AG08395 (cell line): Measurements from ENCODE around the gene EIF1.
"Not testable (repeated sequence)": the region's sequence is repeated elsewhere in the genome, so short reads cannot be mapped to it uniquely, and the experiment has no call there.

Experiments
- DNase-seq: peaks from one replicate; pipeline ENCODE4 v3.0.0; 2012; ENCODE audit warnings: mixed read lengths, low spot score

EIF1 gene

DNA sequence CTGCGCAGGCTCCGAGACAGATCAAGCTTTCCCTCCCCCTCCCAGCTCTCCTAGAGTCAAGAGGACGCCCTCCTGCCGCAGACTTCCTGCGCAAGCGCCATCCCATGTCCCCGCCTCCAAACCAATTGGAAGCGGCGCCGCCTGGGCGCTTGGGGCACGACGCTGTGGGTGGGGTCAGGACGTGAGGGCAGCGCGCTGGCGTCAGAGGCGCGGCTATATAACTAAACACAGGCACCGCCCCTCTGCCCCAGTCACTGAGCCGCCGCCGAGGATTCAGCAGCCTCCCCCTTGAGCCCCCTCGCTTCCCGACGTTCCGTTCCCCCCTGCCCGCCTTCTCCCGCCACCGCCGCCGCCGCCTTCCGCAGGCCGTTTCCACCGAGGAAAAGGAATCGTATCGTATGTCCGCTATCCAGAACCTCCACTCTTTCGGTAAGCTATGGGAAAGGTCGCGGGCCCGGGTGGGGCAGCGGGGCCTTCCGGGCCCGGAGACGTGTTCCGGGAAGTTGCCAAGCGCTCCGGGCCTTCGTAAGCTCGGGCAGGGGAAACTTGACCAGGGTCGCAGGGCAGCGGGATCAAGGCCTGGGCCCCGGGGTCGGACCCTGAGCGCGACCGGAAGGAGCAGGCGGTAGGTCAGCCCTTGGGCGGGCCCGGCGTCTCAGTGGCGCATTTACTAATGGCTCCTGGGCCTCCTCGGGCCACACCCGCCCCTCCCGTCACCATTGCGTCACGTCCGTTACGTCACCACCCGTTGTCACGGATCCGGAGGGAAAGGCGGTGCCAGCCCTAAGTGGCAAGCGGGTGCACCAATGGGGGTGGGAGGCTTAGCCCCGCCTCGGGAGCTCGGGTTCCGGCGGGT is at the start of gene EIF1:
Gene EIF1, plus strand, starts transcription at position 245 of the 856 bp plus-strand sequence. Its CDS starts 154 bp downstream, at position 399.
- DNase-seq: peak; percentile 98

DNA sequence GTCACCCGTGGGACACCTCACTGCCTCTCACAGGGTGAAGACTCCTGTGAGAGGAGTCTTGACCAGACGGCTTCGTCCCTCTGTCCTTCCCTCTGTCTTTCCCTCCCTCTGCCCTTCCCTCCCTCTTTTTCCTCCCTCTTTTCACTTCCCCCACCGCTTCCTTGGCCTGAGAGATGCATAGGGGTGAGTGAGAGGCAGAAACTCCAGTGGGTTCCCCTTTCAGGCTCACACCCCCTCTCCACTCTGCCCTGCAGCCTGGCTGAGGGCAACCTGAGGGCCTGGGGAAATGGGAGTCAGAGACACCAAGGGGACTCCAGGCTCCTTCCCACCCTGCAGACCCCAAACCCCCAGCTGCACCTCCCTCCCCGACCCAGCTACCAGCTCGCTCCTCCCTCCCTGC is 49.7 kb upstream of the EIF1 start:
- no peak for DNase-seq

DNA sequence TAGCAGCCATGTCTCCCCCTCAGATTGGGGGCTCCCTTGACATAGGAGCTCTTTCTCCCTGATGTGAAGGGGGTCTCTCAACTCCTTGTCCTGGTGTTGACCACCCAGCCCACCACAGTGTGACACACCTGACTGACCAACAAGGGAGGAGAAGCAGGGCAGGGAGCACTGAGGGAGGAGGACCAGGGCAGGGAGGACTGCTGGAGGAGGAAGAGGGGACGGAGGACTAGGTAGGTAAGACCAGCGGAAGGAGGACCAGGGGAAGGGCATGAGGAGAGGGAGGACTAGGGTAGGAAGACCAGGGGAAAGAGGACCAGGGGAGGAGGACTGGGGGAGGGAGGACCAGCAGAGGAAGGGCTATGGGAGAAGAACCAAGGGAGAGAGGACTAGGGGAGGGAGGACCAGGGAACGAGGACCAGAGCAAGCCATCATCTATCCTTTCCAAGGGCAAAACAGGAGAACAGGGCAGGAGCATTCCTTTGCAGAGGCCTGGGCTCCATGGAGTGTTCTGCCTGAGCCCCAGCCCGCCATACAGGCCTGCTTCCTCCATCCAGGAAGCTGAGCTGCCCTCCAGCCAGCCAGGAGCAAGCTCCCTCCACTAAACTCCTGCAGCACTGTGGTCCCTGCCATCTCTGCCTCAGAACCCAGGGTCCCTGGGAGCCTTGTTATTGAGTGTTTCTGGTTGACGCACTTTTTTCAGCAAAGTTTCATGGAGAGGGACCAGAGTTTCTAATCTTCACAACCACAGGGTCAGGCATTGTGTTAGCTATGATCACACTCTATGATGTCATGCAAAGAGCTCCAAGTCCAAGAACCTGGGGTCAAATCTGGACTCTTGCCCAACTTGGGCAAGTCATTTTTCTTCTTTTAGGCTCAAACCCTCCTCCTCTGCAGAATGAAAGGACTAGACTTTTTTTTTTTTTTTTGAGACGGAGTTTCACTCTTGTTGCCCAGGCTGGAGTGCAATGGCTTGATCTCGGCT is 48.9 kb upstream of the EIF1 start:
- DNase-seq: no peak

DNA sequence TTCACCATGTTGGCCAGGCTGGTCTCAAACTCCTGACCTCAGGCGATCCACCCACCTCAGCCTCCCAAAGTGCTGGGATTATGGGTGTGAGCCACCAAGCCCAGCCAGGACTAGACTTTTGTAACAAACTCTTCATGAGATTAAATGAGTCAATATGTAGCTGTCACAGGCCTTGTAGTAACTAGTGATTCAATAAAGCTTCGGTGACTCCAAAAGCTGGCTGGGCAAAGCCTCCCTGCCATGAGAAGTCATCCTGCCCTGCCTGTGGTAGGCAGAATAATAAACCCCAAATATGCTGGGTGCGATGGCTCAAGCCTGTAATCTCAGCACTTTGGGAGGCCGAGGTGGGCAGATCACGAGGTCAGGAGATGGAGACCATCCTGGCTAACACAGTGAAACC is 48.1 kb upstream of the EIF1 start:
- DNase-seq: not testable (repeated sequence)

DNA sequence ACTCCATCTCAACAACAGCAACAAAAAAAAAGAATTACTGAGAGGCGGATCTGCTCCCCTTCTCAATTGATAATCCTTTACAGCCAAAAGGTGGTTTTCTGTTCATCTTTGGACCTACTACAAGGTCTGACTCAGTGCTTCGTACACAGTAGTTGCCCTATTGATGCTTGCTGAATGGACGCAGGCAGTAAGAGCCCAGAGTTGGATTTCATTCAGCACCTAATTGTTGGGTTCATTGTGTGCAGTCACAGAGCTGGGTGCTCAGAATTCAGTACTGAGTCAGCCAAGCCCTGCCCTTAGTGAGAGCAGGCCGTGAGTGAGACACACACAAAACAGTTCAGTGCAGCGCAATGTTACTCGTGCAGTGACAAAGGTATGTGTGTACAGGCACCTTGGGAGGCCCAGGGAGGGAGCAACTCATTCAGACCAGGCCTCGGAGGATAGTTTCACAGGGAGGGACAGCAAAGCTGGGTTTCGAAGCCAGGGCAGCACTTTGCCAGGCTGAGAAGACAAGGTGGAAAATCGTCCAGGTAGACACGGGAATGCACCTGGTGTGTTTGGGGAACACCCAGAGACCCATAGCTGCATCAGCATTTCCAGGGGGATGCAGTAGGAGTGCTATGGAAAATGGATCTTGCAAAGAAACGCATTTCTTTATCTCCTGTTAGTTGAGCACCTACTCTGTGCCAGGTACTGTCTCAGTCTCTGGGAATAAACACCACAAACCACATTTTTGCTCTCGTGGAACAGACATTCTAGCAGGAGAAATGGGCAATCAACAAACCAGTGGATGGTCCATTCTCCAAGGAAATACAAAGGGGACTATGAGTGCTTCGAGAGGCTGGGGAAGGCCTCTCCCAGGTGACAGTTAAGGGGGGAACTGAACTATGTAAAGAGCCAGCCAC is 46.2 kb upstream of the EIF1 start:
- no peak for DNase-seq

DNA sequence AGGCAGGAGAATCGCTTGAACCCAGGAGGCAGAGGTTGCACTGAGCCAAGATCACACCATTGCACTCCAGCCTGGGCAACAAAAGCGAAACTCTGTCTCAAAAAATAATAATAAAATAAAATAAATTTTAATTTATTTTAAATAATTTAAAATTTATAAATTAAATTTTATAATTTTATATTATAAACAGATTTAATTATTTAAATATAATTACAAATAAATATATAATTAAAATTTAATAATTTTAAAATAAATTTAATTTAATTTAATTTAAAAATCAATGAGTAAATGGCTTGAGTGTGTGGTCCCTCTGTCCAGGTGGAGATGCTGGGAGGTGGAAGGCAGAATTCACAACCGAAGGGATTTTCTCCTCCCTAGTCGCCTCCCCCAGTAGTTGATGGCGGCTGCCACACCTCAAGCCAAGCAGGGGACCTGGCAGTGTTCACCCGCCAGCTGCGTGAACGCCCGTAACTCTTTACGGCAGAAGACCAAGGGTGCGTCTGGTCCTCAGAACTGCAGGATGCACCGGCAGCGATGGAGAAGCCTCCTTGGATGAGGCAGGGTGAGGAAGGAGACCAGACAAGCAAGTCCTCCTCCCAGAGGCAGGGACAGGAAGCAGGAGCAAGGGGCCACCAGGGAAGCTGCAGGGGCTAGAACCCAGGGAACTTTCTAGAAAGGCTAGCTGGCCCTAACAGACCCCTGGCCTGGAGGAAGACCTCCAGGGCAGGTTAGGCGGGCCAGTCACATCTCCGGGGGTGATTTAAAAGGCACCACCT is 41.5 kb upstream of the EIF1 start:
- no peak for DNase-seq

DNA sequence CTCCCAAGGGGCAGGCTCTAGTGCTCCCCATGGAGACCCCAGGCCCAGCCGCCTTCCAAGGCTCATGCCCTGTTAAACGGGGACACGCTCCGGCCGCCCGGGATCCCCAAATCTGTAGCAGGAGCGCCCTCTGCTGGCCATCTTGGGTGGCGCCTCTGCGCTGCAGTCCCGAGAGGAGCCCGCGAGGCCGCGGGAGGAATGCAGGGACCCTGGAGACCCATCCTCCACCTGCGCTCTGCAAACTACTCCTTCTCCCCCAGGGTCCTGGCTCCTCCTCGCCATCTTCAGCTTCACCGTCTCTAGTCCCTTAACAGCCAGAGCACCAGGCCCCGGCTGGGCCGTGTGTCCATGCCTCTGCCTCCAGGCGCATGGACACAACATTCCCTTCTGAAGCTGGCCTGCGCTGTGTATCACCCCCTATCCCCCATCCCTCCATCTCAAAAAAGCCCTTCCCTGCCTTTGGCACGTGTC is 40.7 kb upstream of the EIF1 start:
- peak; percentile 87 for DNase-seq

DNA sequence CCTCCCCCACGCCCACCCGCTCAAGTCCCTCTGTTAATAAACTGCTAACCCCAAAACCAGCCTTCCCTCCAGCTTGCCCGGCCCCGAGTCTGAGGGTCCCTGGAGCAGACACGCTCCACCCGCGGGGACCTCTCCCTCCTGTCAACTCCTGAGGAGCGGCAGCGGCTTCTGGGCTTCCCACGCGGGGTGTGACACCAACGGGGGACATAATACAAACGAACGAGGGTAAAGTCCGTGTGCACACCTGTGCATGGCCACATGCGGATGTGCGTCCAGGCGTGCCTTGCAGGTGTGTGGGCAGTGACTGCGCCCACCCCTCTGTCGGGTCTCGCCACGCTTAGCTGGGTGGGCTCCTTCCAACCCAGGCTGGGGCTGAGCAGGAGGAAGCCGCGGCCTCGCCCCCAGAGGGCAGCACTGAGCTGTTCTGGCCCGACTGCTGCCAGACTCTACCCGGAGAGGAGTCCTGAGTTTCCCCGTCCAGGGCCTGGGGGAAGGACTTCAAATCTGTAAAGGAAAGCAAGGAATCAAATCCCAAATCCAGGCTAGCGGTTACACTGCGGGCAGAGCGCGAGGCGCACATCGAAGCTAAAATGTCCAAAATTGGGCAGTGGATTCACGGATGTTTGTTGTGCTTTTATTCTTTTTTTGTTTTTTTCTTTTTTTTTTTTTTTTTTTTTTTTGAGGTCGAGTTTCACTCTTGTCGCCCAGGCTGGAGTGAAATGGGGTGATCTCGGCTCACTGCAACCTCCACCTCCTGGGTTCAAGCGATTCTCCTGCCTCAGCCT is 40.1 kb upstream of the EIF1 start:
- peak; percentile 91 for DNase-seq

DNA sequence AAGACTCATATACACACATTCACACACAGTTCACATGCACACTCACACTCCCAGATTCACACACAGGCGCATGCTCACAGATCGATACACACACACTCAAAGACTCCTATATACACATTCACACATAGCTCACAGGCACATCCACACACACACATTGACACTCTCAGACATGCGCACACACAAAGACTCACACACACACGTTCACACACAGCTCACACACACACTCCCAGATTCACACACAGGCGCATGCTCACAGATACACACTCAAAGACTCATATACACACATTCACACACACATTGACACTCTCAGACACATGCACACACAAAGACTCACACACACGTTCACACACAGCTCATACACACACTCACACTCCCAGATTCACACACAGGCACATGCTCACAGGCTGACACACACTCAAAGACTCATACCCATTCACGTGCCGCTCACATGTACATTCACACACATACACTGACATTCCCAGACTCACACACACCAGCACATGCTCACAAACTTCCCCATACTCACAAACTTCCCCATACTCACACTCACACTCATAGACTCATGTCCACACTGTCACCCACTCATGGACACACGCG is 38.7 kb upstream of the EIF1 start:
- no peak for DNase-seq

DNA sequence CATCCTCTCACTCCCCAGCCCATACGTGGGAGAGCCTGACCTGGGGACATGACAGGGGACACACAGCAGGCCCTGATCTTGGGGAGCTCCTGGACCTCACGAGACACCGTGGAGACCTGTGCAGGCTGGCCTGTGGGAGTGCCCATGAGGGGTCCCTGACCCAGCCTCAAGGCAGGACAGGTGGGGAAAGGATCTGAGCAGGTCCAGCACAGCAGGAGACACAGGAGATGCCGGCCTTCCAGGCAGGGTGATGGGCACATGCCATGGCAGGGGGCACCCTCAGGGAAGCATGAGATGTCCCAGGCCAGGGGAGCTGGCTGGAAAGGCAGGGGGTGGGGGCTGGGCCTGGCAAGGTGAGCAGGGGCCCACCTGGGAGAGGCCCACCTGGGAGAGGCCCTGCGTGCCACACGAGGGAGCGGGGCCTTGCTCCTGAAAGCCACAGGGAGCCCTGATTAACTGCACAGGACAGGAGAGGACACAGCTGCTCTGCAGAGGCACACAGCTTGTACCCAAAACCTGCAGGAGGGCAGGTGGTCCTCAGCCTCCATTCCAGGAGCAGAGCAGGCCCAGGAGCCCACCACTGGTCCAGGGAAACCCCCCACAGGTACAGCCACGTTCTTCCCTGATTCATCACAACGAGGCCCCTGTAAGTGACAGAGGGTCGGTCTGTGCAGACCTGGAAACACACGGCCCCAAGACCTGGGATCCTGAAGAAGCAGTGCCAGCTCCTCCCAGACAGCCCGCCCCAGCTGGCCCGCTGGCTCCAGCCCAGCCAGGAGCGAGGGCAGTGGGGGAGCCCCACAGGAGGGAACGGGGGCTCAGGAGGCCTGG is 37.7 kb upstream of the EIF1 start:
- no peak for DNase-seq

DNA sequence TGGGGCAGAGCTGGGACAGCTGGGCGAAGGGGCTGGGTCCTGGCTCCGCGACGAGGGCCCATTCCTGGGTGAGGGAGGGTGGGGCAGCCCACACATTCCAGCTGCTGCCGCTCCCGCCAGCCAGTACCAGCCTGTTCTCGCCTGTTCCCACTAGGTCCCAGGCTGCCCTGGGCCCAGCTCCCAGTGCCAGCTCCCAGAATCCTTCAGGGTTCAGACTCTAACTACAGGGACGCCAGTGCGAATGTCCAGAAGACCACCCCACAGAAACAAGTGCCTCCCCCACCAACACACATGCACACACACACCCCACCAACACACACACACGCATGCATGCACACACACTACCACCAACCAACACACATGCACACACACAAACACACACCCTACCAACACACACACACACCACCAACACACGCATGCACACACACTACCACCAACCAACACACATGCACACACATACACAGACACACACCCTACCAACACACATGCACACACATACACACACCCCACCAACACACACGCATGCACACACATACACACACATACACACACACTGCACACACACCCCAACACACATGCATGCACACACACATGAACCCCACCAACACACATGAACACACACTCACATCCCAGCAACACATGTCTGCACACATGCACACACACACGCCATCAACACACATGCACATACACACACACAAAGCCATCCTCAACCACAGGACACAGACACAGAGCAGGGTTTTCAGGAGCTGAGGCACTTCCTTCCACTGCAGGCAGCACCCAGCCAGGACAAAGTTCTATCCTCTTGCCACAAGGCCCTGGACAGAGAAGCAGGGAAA is 36.8 kb upstream of the EIF1 start:
- DNase-seq: no peak

DNA sequence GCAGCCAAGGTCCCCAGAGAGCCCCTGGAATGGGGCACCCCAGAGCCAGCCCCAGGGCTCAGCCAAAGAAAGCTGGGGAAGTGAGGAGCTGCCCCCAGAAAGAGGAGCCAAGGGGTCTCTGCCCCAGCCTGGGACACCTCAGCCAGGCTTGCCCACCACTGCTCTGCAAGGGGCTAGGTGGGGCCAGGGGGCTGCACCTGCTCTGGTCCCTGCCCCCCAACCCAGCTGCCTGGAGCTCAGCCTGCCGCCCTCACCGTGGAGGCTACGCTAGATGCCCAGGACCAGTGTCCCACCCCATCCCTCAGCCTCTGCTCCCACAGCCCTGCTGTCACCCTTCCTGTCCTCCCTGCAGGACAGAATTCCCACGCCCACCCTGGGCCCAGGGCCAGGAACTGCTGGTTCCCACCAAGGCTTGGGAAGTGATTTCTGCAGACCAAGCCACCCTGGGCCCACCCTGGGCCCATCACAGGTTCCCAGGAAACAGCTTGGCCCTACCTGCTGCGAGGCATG is 36.2 kb upstream of the EIF1 start:
- DNase-seq: no peak

DNA sequence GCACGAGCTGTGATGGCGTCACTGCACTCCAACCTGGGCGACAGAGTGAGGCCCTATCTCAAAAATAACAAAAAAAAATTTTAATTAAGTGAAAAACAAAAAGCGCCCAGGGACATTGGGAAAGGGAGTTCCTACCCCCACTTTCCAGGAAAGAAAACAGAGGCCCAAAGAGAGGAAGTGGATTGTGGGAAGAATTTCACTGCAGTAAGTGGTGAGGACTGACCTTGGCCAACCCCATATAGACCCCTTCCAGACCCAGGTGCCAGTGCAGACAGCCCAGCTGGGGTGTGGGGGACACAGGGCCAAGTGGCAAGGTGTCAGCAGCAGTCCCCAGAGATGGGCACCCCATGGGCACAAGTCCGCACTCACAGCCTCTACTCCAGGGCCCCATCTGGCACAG is 35.3 kb upstream of the EIF1 start:
- DNase-seq: no peak

DNA sequence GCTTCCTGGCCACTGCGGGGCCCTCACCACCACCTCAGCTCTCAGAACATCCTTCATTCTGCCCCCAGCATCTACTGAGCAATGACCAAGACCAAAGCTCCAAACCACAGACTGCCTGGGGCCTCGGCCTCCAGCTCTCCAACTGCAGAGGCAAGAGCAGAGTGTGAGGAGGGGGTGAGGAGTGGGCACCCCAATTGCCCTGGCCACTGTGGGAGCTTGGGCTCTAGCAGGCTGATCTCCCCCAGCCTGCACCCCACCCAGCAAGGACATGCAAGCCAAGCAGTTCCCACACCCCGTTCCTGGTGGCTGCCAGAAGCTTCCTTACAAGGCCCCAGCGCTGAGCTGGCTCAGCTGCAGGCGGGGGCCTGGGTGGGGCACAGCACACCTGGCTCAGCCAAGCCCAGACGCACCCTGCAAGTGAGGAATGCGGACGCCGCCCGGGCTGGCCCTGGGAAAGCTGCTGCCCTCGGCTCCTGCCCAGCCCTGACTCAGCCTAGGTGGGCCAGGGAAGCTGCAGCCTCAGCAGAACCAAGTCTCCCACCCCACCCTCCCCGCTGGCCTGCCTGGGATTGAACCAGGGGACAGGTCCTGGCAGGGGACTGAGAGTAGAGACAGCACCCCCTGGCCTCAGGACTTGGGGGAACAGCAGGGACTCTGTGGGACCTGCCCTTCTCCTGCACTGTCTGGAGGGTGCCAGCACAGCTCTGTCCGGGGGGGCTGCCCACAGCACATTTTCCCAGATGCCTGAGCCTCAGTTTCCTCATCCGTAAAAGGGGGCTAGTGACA is 34.6 kb upstream of the EIF1 start:
- DNase-seq: no peak

DNA sequence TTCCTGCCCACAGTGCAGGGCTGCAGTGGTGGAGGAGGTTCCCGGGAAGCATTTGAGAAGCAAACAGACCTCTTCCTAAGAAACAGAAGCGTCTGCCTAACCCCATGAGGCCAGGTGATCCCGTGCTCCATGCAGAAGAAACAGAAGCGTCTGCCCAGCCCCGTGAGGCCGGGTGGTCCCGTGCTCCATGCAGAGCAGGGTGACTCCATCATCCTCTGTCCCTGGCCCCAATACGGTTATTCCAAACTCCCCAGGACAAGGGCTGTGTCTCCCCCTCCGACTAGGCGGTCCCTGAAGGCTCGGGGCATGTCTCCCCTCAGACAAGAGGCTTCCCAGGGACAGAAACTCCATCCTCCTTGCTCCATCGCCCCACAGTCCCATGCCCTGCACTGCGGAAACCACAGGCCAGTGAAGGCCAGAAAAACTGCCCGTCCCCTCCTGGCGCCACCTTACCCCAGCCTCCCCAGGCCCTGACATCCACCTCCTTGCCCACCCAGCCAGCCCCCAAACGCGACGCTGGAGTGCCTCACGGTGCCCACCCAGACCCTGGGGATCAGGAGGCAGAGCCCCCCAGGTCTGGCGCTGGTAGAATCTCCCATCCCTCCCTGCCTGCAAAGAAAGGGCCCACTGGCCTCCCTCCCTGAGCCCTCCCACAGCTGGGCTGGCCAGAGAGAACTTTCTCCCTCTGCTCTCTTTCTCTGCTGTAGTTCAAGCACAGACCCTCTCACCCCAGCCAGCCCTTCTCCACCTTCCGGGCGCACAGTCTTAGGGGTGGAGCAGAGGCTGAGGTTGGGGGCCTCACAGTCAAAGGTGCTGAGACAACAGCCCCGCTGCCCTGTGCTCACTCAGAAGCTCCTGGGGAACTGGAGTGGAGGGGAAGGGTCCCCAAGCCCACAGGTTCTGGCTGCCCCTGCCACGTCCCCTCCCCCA is 33.7 kb upstream of the EIF1 start:
- no peak for DNase-seq
